Ectodermal cell (in vitro differentiated cells): ENCODE results near the gene ZNF839.
"Not testable (repeated sequence)": the region's sequence is repeated elsewhere in the genome, so short reads cannot be mapped to it uniquely, and the experiment has no call there.

Source experiments
- H3K27ac ChIP-seq: 2 replicates; pipeline ENCODE4 v1.7.0; 2013; ENCODE audit warnings: mild to moderate bottlenecking, low read depth, low read length; ENCODE audit not compliant: insufficient read depth, poor library complexity, severe bottlenecking
- H3K27me3 ChIP-seq: 2 replicates; pipeline ENCODE4 v1.7.0; 2013; ENCODE audit warnings: mild to moderate bottlenecking, low read length; ENCODE audit not compliant: insufficient read depth, control insufficient read depth, poor library complexity, severe bottlenecking
- H3K36me3 ChIP-seq: one replicate; pipeline ENCODE4 v1.7.0; 2013; ENCODE audit warnings: low read length; ENCODE audit not compliant: control insufficient read depth, insufficient read depth
- H3K4me1 ChIP-seq: one replicate; pipeline ENCODE4 v1.7.0; 2013; ENCODE audit warnings: low read length; ENCODE audit not compliant: control insufficient read depth, insufficient read depth
- H3K4me3 ChIP-seq: 2 replicates; pipeline ENCODE4 v1.7.0; 2013; ENCODE audit warnings: low read depth, low read length, control low read depth; ENCODE audit not compliant: insufficient read depth
- H3K9me3 ChIP-seq: 2 replicates; pipeline ENCODE4 v1.7.0; 2013; ENCODE audit warnings: mild to moderate bottlenecking, low read length, moderate library complexity; ENCODE audit not compliant: control insufficient read depth
- WGBS, 2 experiments: methylation state at CpG; one replicate each; pipeline ENCODE4 v1.1.7; 2013; ENCODE audit warnings: missing lambda C conversion rate in 2 of 2; 5-methylcytosine and 5-hydroxymethylcytosine counted together

ZNF839 gene

DNA sequence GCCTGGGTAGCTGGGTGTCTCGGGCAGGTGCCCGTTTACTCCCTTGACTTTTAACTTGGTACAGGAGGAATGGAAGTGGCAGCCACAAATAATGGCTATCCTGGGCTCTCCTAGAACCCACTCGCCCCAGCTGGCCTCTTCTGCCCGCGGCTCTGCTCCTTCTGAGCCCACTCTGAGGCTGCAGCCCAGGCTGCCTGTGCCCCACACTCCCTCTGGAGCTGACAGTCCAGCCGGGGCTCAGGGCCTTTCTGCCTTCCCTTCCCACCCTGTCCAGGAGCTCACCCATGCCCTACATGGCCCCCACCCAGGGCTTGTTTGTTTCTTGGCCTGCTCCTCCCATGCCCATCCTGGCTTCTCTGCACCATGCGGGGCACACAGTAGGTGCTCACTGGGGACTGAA, 15.6 kb downstream of the ZNF839 start:
- Histone ChIP-seq H3K4me1 (no peaks in the 10 kb centered on the region), H3K9me3 (no peaks in the 10 kb centered on the region), H3K36me3 (peaks cover 19% of the 10 kb centered on the region), H3K27ac (no peak overlapping the region), H3K4me3 (no peak overlapping the region), H3K27me3 (no peaks in the 10 kb centered on the region)
- 95% methylated on average over 7 of the region's 7 CpGs for WGBS, 2 experiments

DNA sequence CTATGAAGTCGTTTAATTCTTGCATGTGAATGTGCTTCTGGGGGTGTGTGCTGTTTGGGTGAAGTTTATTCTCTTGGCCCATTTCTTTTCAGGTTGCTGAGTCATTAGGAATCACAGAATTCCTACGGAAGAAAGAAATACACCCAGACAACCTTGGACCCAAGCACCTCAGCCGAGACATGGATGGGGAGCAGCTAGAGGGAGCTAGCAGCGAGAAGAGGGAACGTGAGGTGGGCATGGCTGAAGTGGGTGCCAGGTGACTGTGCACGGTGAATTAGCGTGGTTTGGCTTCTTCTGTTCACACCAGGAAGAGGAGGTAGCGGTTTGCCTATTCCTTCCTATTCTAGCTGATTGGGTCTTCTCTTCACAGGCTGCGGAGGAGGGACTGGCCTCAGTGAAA, 19.2 kb downstream of the ZNF839 start:
- no peaks in the 10 kb centered on the region for H3K4me1 ChIP-seq
- 91 to 92% methylated on average over 9 of the region's 9 CpGs for WGBS, 2 experiments
- peaks cover 17% of the 10 kb centered on the region for H3K36me3 ChIP-seq

DNA sequence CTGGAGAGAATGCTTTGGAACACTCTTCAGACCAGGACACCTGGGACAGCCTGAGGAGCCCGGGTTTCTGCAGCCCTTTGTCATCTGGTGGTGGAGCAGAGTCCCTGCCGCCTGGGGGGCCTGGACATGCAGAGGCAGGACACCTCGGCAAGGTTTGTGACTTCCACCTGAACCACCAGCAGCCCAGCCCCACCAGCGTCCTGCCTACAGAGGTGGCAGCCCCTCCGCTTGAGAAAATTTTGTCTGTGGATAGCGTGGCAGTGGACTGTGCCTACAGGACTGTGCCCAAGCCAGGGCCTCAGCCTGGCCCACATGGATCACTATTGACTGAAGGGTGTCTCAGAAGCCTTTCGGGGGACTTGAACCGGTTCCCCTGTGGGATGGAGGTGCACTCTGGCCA, 22.0 kb downstream of the ZNF839 start:
- Histone ChIP-seq H3K27me3 (no peaks in the 10 kb centered on the region), H3K36me3 (peaks cover 18% of the 10 kb centered on the region), H3K4me3 (no peak overlapping the region), H3K9me3 (no peaks in the 10 kb centered on the region), H3K27ac (no peak overlapping the region), H3K4me1 (no peaks in the 10 kb centered on the region)
- WGBS, 2 experiments: 91 to 93% methylated on average over 8 of the region's 8 CpGs

More for the DNA sequence above, 19.2 kb downstream of the ZNF839 start:
- H3K9me3 ChIP-seq: no peaks in the 10 kb centered on the region
- no peak overlapping the region for H3K4me3 ChIP-seq
- no peaks in the 10 kb centered on the region for H3K27me3 ChIP-seq
- H3K27ac ChIP-seq: no peak overlapping the region

DNA sequence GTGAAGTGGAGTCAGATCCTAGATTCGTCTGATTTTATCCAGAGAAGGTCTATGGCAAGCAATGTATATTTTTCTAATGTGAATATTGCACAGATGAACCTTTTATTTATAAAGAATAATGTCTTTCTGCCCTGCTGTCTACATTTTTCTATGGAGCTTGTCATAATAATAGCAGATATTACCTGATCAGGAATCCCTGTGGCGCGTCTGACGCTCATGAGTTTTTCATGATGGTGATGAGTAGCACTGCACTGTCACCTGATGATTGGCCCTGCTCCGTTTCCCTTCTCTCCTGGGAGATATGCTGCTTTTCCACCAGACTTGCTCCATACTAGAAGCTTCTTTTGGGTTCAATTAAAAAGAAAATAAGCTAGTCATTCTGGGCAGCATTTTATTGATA, 22.7 kb downstream of the ZNF839 start:
- 95 to 99% methylated on average over 5 of the region's 5 CpGs for WGBS, 2 experiments
- Histone ChIP-seq H3K4me3 (no peak overlapping the region), H3K4me1 (no peaks in the 10 kb centered on the region), H3K27ac (no peak overlapping the region), H3K9me3 (no peaks in the 10 kb centered on the region), H3K36me3 (peaks cover 16% of the 10 kb centered on the region), H3K27me3 (no peaks in the 10 kb centered on the region)

DNA sequence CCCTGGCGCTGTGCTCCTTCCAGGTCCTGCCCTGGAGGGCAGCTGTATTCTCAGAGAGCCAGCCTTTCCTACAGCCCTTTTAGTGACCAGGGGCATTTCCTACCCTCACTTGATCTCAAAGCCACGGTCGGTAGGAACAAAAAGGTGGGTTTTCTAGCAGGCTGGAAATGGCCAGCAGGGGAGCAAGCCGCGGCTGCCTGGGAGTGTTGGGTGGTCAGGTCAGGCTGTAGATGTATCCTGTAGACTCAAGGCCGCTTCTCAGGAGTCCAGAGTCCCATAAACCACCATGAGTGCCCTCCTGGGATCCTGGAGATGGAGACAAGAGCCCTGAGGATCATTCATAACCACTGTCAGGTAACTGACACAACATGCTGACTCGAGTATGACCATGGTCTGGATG, 24.5 kb downstream of the ZNF839 start:
- Histone ChIP-seq H3K4me1 (no peaks in the 10 kb centered on the region), H3K9me3 (no peaks in the 10 kb centered on the region), H3K4me3 (no peak overlapping the region), H3K27me3 (no peaks in the 10 kb centered on the region), H3K27ac (no peak overlapping the region), H3K36me3 (peaks cover 28% of the 10 kb centered on the region)
- WGBS, 2 experiments: 94% methylated on average over 7 of the region's 7 CpGs

DNA sequence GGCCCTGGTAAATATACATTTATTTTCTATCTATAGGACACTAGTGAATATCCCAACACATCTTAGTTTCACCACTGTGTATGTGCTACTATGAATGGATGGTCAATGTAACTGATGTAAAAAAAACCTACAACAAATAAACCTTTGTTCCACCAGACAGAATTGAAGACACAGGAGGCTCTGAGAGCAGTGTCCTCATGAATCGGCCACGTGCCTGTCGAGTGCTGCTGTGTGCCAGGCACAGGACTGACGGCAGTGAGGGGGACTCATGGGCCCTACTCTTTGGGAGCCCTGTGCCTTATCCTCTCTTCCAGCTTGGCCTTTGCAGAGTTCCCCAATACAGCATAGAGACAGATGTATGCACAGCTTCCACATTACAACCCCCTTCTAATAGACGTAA, 24.9 kb downstream of the ZNF839 start:
- no peaks in the 10 kb centered on the region for H3K4me1 ChIP-seq
- H3K36me3 ChIP-seq: peaks cover 29% of the 10 kb centered on the region
- H3K27me3 ChIP-seq: no peaks in the 10 kb centered on the region
- H3K27ac ChIP-seq: no peak overlapping the region
- H3K9me3 ChIP-seq: no peaks in the 10 kb centered on the region
- WGBS, 2 experiments: 93 to 95% methylated on average over 5 of the region's 5 CpGs
- H3K4me3 ChIP-seq: no peak overlapping the region

DNA sequence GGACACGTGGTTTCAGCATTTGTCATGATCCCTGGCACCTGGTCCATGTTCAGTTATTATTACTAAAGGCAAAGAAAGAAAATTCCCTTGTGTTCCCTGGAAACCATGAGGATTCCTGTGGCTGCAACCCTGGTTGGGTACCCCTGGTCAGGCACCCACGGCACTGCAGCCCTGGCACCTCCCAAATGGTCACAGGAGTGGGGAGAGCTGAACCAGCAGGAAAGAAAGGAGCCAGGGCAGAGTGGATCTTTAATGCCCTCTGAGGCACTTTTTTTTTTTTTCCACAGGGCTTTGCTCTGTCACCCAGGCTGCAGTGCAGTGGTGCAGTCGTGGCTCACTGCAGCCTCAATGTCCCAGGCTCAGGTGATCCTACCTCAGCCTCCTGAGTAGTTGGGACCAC, 25.7 kb downstream of the ZNF839 start:
- Histone ChIP-seq H3K36me3 (peaks cover 29% of the 10 kb centered on the region), H3K4me1 (no peaks in the 10 kb centered on the region), H3K27ac (no peak overlapping the region), H3K4me3 (no peak overlapping the region), H3K27me3 (no peaks in the 10 kb centered on the region), H3K9me3 (no peaks in the 10 kb centered on the region)
- 87 to 94% methylated on average over 3 of the region's 3 CpGs for WGBS, 2 experiments

DNA sequence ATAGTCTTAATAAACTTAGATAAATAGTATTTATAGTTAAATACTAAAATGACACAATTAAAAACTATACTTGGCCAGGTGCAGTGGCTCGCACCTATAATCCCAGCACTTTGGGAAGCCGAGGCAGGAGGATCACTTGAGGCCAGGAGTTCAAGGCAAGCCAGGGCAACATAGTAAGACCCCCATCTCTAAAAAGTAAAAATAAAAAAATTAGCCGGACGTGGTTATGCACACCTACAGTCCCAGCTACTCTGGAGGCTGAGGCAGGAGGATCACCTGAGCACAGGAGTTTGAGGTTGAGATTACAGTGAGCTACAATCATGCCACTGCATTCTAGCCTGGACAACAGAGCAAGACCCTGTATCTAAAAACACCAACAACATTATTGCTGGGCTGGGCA, 27.1 kb downstream of the ZNF839 start:
- Histone ChIP-seq H3K9me3 (no peaks in the 10 kb centered on the region), H3K36me3 (peaks cover 25% of the 10 kb centered on the region), H3K4me3 (no peak overlapping the region), H3K4me1 (no peaks in the 10 kb centered on the region), H3K27me3 (no peaks in the 10 kb centered on the region), H3K27ac (no peak overlapping the region)
- 93 to 94% methylated on average over 4 of the region's 4 CpGs for WGBS, 2 experiments

DNA sequence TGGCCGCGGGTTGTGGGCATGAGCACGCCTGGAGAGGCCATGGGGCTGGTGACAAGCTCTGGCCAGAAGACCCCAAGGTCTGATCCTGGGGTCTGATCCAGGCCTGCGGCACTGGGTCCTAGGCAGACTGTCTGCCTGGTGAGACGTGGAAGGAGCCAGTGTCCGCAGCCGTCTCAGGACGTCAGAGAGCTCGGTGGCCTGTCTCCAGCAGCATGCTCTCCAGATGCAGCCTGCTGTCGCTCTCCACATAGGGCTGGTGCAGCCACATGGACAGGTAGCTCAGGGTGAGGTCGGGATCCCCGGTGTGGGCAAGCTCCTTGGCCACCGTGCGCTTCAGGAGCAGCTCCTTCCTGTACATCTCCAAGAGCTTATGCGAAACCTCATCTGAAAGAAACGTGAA, 28.8 kb downstream of the ZNF839 start:
- H3K4me3 ChIP-seq: no peak overlapping the region
- no peak overlapping the region for H3K27ac ChIP-seq
- H3K36me3 ChIP-seq: peaks cover 25% of the 10 kb centered on the region
- WGBS, 2 experiments: 93 to 94% methylated on average over 16 of the region's 16 CpGs
- H3K9me3 ChIP-seq: no peaks in the 10 kb centered on the region
- no peaks in the 10 kb centered on the region for H3K27me3 ChIP-seq
- no peaks in the 10 kb centered on the region for H3K4me1 ChIP-seq

DNA sequence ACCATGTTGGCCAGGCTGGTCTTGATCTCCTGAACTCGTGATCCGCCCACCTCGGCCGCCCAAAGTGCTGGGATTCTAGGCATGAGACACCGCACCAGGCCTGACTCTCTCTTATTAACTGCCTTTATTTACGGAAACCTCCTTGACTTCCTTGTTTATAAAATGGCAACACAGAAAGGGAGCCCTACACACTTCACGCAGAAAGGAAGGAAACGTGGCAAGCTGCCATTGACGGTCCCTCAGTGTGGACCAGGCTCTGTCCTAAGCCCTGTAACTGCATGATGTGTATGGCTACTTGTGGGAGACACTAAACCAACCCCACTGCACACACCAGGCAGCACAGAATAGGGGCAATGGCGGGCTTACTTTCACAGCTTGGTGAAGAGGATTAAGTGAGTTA, 31.5 kb downstream of the ZNF839 start:
- Histone ChIP-seq H3K36me3 (peaks cover 24% of the 10 kb centered on the region), H3K27me3 (no peaks in the 10 kb centered on the region), H3K9me3 (no peaks in the 10 kb centered on the region), H3K4me1 (no peaks in the 10 kb centered on the region), H3K4me3 (no peak overlapping the region), H3K27ac (no peak overlapping the region)
- WGBS, 2 experiments: 96% methylated on average over 10 of the region's 10 CpGs

DNA sequence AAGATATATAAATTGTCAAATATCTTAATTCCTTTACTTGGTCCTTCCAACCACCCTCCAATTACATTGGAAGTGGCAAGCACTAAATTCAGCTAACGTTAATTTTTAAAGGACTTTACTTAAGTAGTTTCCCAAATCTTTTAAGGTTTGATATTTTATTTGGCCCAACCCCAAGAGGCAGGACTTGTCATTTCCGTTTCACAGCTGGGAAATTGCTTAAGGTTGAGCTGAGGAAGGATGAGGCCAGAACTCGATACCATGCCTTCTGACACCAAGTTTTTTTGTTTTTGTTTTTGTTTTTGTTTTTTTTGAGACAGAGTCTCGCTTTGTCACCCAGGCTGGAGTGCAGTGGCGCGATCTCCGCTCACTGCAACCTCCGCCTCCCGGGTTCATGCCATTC, 32.0 kb downstream of the ZNF839 start:
- not testable (repeated sequence) for H3K27ac ChIP-seq, H3K9me3 ChIP-seq, H3K4me1 ChIP-seq, H3K27me3 ChIP-seq, H3K4me3 ChIP-seq
- peaks cover 24% of the 10 kb centered on the region for H3K36me3 ChIP-seq
- WGBS, 2 experiments: 96 to 98% methylated on average over 9 of the region's 9 CpGs
